ENCODE data around the gene SUSD5. TPM values are rescaled to one million over a fixed set of nuclear protein-coding genes. Genes with fewer than 3 reads are reported as not detected.

Gene SUSD5
- total and polyA plus RNA-seq, 2 experiments from 2014 or later, result 1.4 to 3.6 TPM

GRCh38 chr3:33201195-33201594, 17.4 kb downstream of the SUSD5 start (continued):
- TF ChIP-seq, protein P1, sequence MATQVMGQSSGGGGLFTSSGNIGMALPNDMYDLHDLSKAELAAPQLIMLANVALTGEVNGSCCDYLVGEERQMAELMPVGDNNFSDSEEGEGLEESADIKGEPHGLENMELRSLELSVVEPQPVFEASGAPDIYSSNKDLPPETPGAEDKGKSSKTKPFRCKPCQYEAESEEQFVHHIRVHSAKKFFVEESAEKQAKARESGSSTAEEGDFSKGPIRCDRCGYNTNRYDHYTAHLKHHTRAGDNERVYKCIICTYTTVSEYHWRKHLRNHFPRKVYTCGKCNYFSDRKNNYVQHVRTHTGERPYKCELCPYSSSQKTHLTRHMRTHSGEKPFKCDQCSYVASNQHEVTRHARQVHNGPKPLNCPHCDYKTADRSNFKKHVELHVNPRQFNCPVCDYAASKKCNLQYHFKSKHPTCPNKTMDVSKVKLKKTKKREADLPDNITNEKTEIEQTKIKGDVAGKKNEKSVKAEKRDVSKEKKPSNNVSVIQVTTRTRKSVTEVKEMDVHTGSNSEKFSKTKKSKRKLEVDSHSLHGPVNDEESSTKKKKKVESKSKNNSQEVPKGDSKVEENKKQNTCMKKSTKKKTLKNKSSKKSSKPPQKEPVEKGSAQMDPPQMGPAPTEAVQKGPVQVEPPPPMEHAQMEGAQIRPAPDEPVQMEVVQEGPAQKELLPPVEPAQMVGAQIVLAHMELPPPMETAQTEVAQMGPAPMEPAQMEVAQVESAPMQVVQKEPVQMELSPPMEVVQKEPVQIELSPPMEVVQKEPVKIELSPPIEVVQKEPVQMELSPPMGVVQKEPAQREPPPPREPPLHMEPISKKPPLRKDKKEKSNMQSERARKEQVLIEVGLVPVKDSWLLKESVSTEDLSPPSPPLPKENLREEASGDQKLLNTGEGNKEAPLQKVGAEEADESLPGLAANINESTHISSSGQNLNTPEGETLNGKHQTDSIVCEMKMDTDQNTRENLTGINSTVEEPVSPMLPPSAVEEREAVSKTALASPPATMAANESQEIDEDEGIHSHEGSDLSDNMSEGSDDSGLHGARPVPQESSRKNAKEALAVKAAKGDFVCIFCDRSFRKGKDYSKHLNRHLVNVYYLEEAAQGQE (IDR thresholded peaks at IDR 0.05; ENCODE audit: unreplicated experiment), result no peak
- TF ChIP-seq, protein P2, sequence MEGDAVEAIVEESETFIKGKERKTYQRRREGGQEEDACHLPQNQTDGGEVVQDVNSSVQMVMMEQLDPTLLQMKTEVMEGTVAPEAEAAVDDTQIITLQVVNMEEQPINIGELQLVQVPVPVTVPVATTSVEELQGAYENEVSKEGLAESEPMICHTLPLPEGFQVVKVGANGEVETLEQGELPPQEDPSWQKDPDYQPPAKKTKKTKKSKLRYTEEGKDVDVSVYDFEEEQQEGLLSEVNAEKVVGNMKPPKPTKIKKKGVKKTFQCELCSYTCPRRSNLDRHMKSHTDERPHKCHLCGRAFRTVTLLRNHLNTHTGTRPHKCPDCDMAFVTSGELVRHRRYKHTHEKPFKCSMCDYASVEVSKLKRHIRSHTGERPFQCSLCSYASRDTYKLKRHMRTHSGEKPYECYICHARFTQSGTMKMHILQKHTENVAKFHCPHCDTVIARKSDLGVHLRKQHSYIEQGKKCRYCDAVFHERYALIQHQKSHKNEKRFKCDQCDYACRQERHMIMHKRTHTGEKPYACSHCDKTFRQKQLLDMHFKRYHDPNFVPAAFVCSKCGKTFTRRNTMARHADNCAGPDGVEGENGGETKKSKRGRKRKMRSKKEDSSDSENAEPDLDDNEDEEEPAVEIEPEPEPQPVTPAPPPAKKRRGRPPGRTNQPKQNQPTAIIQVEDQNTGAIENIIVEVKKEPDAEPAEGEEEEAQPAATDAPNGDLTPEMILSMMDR (conservative IDR thresholded peaks at IDR 0.05; ENCODE audit: low read depth in 2 of 2), result no peak
- TF ChIP-seq JUNB (IDR thresholded peaks at IDR 0.05; ENCODE audit: unreplicated experiment) (no peak), CREB1 (CRISPR knock-in tag; IDR thresholded peaks at IDR 0.05; ENCODE audit: low read depth) (no peak), NANOG (IDR thresholded peaks at IDR 0.05; ENCODE audit: borderline replicate concordance) (no peak), EZH2 (IDR thresholded peaks at IDR 0.05; ENCODE audit: low read depth, unreplicated experiment) (no peak), POLR2AphosphoS5 (IDR thresholded peaks at IDR 0.05; ENCODE audit: low read depth) (no peak), ZNF331 (CRISPR knock-in tag; IDR thresholded peaks at IDR 0.05; ENCODE audit: low read depth) (no peak), STAT1 (IDR thresholded peaks at IDR 0.05; ENCODE audit: unreplicated experiment) (no peak)

DNA sequence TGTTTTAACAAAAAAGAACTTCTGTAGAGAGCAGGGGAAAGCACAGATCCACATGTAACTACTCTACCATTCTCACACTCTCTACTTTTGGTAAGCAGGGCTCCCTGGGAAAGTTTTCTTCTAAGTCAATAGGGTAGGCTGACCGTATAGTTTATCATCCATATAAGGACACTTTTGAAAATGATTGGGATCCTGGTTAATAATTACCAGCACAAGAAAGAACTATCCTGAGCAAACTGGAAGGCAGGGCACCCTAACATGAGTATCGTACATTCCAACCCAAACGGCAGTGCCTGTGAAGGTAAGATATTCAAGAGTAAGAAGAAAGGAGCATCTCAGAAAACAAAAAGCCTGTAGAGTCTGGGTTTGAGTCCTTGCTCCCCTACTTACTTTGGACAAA, 22.1 kb downstream of the SUSD5 start:
- Histone ChIP-seq H3F3A (replicated peaks; ENCODE audit: low read depth) (no peaks in the 10 kb centered on the region), H3K27me3 (ENCODE audit: insufficient read depth) (no peaks in the 10 kb centered on the region), H3K4me2 (no peak overlapping the region), H3K27ac (ENCODE audit: low read depth) (no peak overlapping the region), H2AFZ (peak overlapping the region; percentile 77), H3K4me3 (no peak overlapping the region), H4K20me1 (replicated peaks; ENCODE audit: insufficient read depth) (no peaks in the 10 kb centered on the region), H3K36me3 (ENCODE audit: insufficient read depth) (no peaks in the 10 kb centered on the region), H3K79me2 (replicated peaks; ENCODE audit: insufficient read depth) (no peaks in the 10 kb centered on the region), H3K4me1 (ENCODE audit: insufficient read depth) (no peaks in the 10 kb centered on the region), H3K9me2 (ENCODE audit: insufficient read depth) (peaks cover 8% of the 10 kb centered on the region)
- ATAC-seq (no peak), DNase-seq (ENCODE audit: low spot score) (no peak)
- H3K4me3 Mint-ChIP-seq, result no peak overlapping the region
- H3K27me3 Mint-ChIP-seq (ENCODE audit: insufficient read depth, low read depth, poor library complexity), result no peaks in the 10 kb centered on the region
- H3K9me3 Mint-ChIP-seq, result no peaks in the 10 kb centered on the region
- H3K4me1 Mint-ChIP-seq, result peaks cover 2% of the 10 kb centered on the region; the same call in 1 of the 3 replicates
- no peak overlapping the region for H3K27ac Mint-ChIP-seq
- no peaks in the 10 kb centered on the region for H3K36me3 Mint-ChIP-seq (ENCODE audit: low read depth)
- TF ChIP-seq CREB1 (CRISPR knock-in tag; IDR thresholded peaks at IDR 0.05; ENCODE audit: low read depth), result no peak
- TF ChIP-seq, protein P2 (conservative IDR thresholded peaks at IDR 0.05; ENCODE audit: low read depth in 2 of 2), result no peak
- TF ChIP-seq ZNF331 (CRISPR knock-in tag; IDR thresholded peaks at IDR 0.05; ENCODE audit: low read depth), result no peak
- TF ChIP-seq NANOG (IDR thresholded peaks at IDR 0.05; ENCODE audit: borderline replicate concordance), result no peak
- no peak for TF ChIP-seq EZH2 (IDR thresholded peaks at IDR 0.05; ENCODE audit: low read depth, unreplicated experiment)
- no peak for TF ChIP-seq STAT1 (IDR thresholded peaks at IDR 0.05; ENCODE audit: unreplicated experiment)
- TF ChIP-seq EZH2phosphoT487 (IDR thresholded peaks at IDR 0.05; ENCODE audit: unreplicated experiment), result no peak
- TF ChIP-seq ETS1 (IDR thresholded peaks at IDR 0.05), result no peak
- no peak for TF ChIP-seq ZNF114 (CRISPR knock-in tag; IDR thresholded peaks at IDR 0.05)
- no peak for TF ChIP-seq POLR2AphosphoS5 (IDR thresholded peaks at IDR 0.05; ENCODE audit: low read depth)
- TF ChIP-seq JUNB (IDR thresholded peaks at IDR 0.05; ENCODE audit: unreplicated experiment), result no peak

All from GM23338 (cell line).